ENCODE results near the gene NRXN3. TPM values are rescaled to one million over a fixed set of nuclear protein-coding genes. Genes with fewer than 3 reads are reported as not detected.

Gene NRXN3
- total RNA-seq, 1 donor from 2014 or later = 8.7 TPM

- DNase-seq (ENCODE audit: low spot score) = no peak
Observed at GRCh38 chr14:78576437-78577166, 406.4 kb downstream of the NRXN3 start.

GRCh38 chr14:78581229-78581628 lies 411.1 kb downstream of the NRXN3 start:
- DNase-seq (ENCODE audit: low spot score) = no peak

GRCh38 chr14:78586681-78587080 lies 416.5 kb downstream of the NRXN3 start:
- no peak for DNase-seq (ENCODE audit: low spot score)

GRCh38 chr14:78588906-78589305 lies 418.7 kb downstream of the NRXN3 start:
- no peak for DNase-seq (ENCODE audit: low spot score)

- no peak for DNase-seq (ENCODE audit: low spot score)
Observed at GRCh38 chr14:78592616-78593219, 422.5 kb downstream of the NRXN3 start.

GRCh38 chr14:78593949-78594348 lies 423.8 kb downstream of the NRXN3 start:
- DNase-seq (ENCODE audit: low spot score) = no peak

- no peak for DNase-seq (ENCODE audit: low spot score)
Observed at GRCh38 chr14:78595797-78596196, 425.6 kb downstream of the NRXN3 start.

GRCh38 chr14:78598046-78598920 lies 428.1 kb downstream of the NRXN3 start:
- DNase-seq (ENCODE audit: low spot score) = peak; percentile 36

GRCh38 chr14:78605025-78605762 lies 435.0 kb downstream of the NRXN3 start:
- no peak for DNase-seq (ENCODE audit: low spot score)

- peak; percentile 14 for DNase-seq (ENCODE audit: low spot score)
Observed at GRCh38 chr14:78605897-78606500, 435.8 kb downstream of the NRXN3 start.

- no peak for DNase-seq (ENCODE audit: low spot score)
Observed at GRCh38 chr14:78608998-78609787, 439.0 kb downstream of the NRXN3 start.

- no peak for DNase-seq (ENCODE audit: low spot score)
Observed at GRCh38 chr14:78610994-78611393, 440.8 kb downstream of the NRXN3 start.

- DNase-seq (ENCODE audit: low spot score) = no peak
Observed at GRCh38 chr14:78611796-78612571, 441.8 kb downstream of the NRXN3 start.

GRCh38 chr14:78612666-78613065 lies 442.5 kb downstream of the NRXN3 start:
- no peak for DNase-seq (ENCODE audit: low spot score)

- no peak for DNase-seq (ENCODE audit: low spot score)
Observed at GRCh38 chr14:78614593-78614992, 444.4 kb downstream of the NRXN3 start.

- DNase-seq (ENCODE audit: low spot score) = no peak
Observed at GRCh38 chr14:78617735-78618134, 447.6 kb downstream of the NRXN3 start.

GRCh38 chr14:78618368-78618767 lies 448.2 kb downstream of the NRXN3 start:
- DNase-seq (ENCODE audit: low spot score) = no peak

GRCh38 chr14:78627114-78627513 lies 456.9 kb downstream of the NRXN3 start:
- no peak for DNase-seq (ENCODE audit: low spot score)

GRCh38 chr14:78631551-78631950 lies 461.4 kb downstream of the NRXN3 start:
- no peak for DNase-seq (ENCODE audit: low spot score)

- no peak for DNase-seq (ENCODE audit: low spot score)
Observed at GRCh38 chr14:78633752-78634151, 463.6 kb downstream of the NRXN3 start.
